CD4-positive, CD25-positive, alpha-beta regulatory T cell (primary cell): Measurements from ENCODE around the gene COL19A1. TPM values are rescaled to one million over a fixed set of nuclear protein-coding genes. Genes with fewer than 3 reads are reported as not detected.

Experiments
- ATAC-seq, 2 donors: fragments of 150-1000 bp; cut with Tn5 transposase; one replicate each; pipeline ENCODE4 v1.10.0; 2021; ENCODE audit warnings: low read depth in 2 of 2, moderate number of reproducible peaks in 2 of 2, moderate library complexity in 1 of 2
- DNase-seq, 3 donors: peaks; one replicate each; pipeline versions ENCODE4 v3.0.0 to v3.0.0-alpha.2; 2012 to 2022; ENCODE audit warnings: mixed read lengths in 1 of 3
- H3K27ac ChIP-seq: one replicate; pipeline ENCODE4 v1.7.0; 2013; ENCODE audit warnings: mild to moderate bottlenecking, low read length; ENCODE audit not compliant: insufficient read depth, poor library complexity, severe bottlenecking
- H3K27me3 ChIP-seq: one replicate; pipeline ENCODE4 v1.7.0; 2013; ENCODE audit warnings: low read length; ENCODE audit not compliant: control insufficient read depth, insufficient read depth
- H3K36me3 ChIP-seq: one replicate; pipeline ENCODE4 v1.7.0; 2013; ENCODE audit warnings: mild to moderate bottlenecking, low read length, moderate library complexity; ENCODE audit not compliant: control insufficient read depth, insufficient read depth
- H3K4me1 ChIP-seq: 2 replicates; pipeline ENCODE4 v1.7.0; 2013; ENCODE audit warnings: mild to moderate bottlenecking, low read length; ENCODE audit not compliant: insufficient read depth, control insufficient read depth, poor library complexity, severe bottlenecking
- H3K4me3 ChIP-seq: one replicate; pipeline ENCODE4 v1.7.0; 2013; ENCODE audit warnings: low read depth, mild to moderate bottlenecking, low read length, moderate library complexity
- H3K9me3 ChIP-seq, 2 experiments: 1 replicate in 1 of 2; 2 replicates in 1 of 2; pipeline ENCODE4 v1.7.0; 2013; ENCODE audit warnings: low read length in 2 of 2, mild to moderate bottlenecking in 1 of 2, moderate library complexity in 1 of 2; ENCODE audit not compliant: control insufficient read depth in 2 of 2
- H3K27ac Mint-ChIP-seq, 3 donors: one replicate each; pipeline ENCODE4 v1.8.0; 2020 to 2022; ENCODE audit warnings: mild to moderate bottlenecking in 3 of 3, mixed read lengths in 3 of 3, moderate library complexity in 2 of 3
- H3K27me3 Mint-ChIP-seq: one replicate; pipeline ENCODE4 v1.8.0; 2022; ENCODE audit warnings: mild to moderate bottlenecking, mixed read lengths
- H3K36me3 Mint-ChIP-seq: one replicate; pipeline ENCODE4 v1.8.0; 2020; ENCODE audit warnings: mixed read lengths
- H3K4me1 Mint-ChIP-seq, 4 donors: one replicate each; pipeline ENCODE4 v1.8.0; 2020 to 2022; ENCODE audit warnings: mixed read lengths in 4 of 4, mild to moderate bottlenecking in 1 of 4
- H3K4me3 Mint-ChIP-seq, 4 donors: one replicate each; pipeline ENCODE4 v1.8.0; 2020 to 2022; ENCODE audit warnings: mild to moderate bottlenecking in 4 of 4, mixed read lengths in 4 of 4, moderate library complexity in 3 of 4
- H3K9me3 Mint-ChIP-seq, 7 donors: one replicate each; pipeline ENCODE4 v1.8.0; 2020 to 2022; ENCODE audit warnings: mixed read lengths in 7 of 7, mild to moderate bottlenecking in 3 of 7, moderate library complexity in 2 of 7
- polyA plus RNA-seq, 4 donors: library from polyadenylated mRNA; unstranded; fragments of 300-500 nt; fragmentation: Illumina TruSeq; gene quantifications; one replicate each; pipeline ENCODE4 v1.2.3, GENCODE V29; 2021
- total RNA-seq: library from RNA; stranded (reverse); gene quantifications from one replicate; pipeline ENCODE4 v1.2.3, GENCODE V29; 2022

The COL19A1 gene
- total and polyA plus RNA-seq, 5 donors from 2014 or later, result 0.17 TPM; not detected in 4

GRCh38 chr6:69974193-69974592, 107.8 kb downstream of the COL19A1 start:
- Histone ChIP-seq H3K9me3 (no peaks in the 10 kb centered on the region), H3K27me3 (no peaks in the 10 kb centered on the region), H3K27ac (no peak overlapping the region), H3K4me3 (no peak overlapping the region), H3K36me3 (no peaks in the 10 kb centered on the region), H3K4me1 (no peaks in the 10 kb centered on the region)
- peaks cover 4% of the 10 kb centered on the region for H3K27me3 Mint-ChIP-seq
- ATAC-seq (no peak), DNase-seq (no peak)
- H3K4me1 Mint-ChIP-seq, result no peaks in the 10 kb centered on the region
- no peaks in the 10 kb centered on the region for H3K36me3 Mint-ChIP-seq
- peaks cover 0 to 1% (median 0%) of the 10 kb centered on the region in 7 donors for H3K9me3 Mint-ChIP-seq
- no peak overlapping the region for H3K27ac Mint-ChIP-seq
- no peak overlapping the region for H3K4me3 Mint-ChIP-seq

- Histone ChIP-seq H3K4me1 (no peaks in the 10 kb centered on the region), H3K27me3 (no peaks in the 10 kb centered on the region), H3K27ac (no peak overlapping the region), H3K9me3 (no peaks in the 10 kb centered on the region), H3K36me3 (no peaks in the 10 kb centered on the region), H3K4me3 (no peak overlapping the region)
- Mint-ChIP-seq H3K4me1 (no peaks in the 10 kb centered on the region), H3K27ac (no peak overlapping the region), H3K9me3 (peaks cover 0 to under 1% (median 0%) of the 10 kb centered on the region in 7 donors), H3K4me3 (no peak overlapping the region), H3K36me3 (no peaks in the 10 kb centered on the region), H3K27me3 (peaks cover 4% of the 10 kb centered on the region)
- no peak for ATAC-seq
- no peak for DNase-seq
Observed at GRCh38 chr6:69976591-69977090, 110.3 kb downstream of the COL19A1 start.

GRCh38 chr6:69980624-69981023, 114.3 kb downstream of the COL19A1 start:
- Histone ChIP-seq H3K9me3 (no peaks in the 10 kb centered on the region), H3K27ac (no peak overlapping the region), H3K36me3 (no peaks in the 10 kb centered on the region), H3K4me3 (no peak overlapping the region), H3K4me1 (no peaks in the 10 kb centered on the region), H3K27me3 (no peaks in the 10 kb centered on the region)
- Mint-ChIP-seq H3K4me1 (no peaks in the 10 kb centered on the region), H3K27ac (no peak overlapping the region), H3K27me3 (no peaks in the 10 kb centered on the region), H3K4me3 (no peak overlapping the region), H3K9me3 (no peaks in the 10 kb centered on the region), H3K36me3 (no peaks in the 10 kb centered on the region)
- DNase-seq, result no peak
- no peak for ATAC-seq

- no peak overlapping the region for H3K4me3 ChIP-seq
- H3K36me3 Mint-ChIP-seq, result no peaks in the 10 kb centered on the region
- ATAC-seq (no peak), DNase-seq (no peak)
- H3K27me3 Mint-ChIP-seq, result no peaks in the 10 kb centered on the region
- H3K4me1 ChIP-seq, result no peaks in the 10 kb centered on the region
- no peaks in the 10 kb centered on the region for H3K9me3 Mint-ChIP-seq
- H3K27ac ChIP-seq, result no peak overlapping the region
- H3K36me3 ChIP-seq, result no peaks in the 10 kb centered on the region
- H3K4me1 Mint-ChIP-seq, result no peaks in the 10 kb centered on the region
- no peak overlapping the region for H3K27ac Mint-ChIP-seq
- no peaks in the 10 kb centered on the region for H3K9me3 ChIP-seq
- H3K4me3 Mint-ChIP-seq, result no peak overlapping the region
- no peaks in the 10 kb centered on the region for H3K27me3 ChIP-seq
Observed at GRCh38 chr6:69984506-69984905, 118.2 kb downstream of the COL19A1 start.

GRCh38 chr6:69985180-69985579, 118.8 kb downstream of the COL19A1 start:
- DNase-seq, result peak in 1 of 3 donors; percentile 7
- no peak overlapping the region for H3K4me3 Mint-ChIP-seq
- H3K4me3 ChIP-seq, result no peak overlapping the region
- no peak for ATAC-seq
- no peaks in the 10 kb centered on the region for H3K27me3 Mint-ChIP-seq
- no peaks in the 10 kb centered on the region for H3K9me3 Mint-ChIP-seq
- H3K27ac ChIP-seq, result no peak overlapping the region
- H3K9me3 ChIP-seq, result no peaks in the 10 kb centered on the region
- no peaks in the 10 kb centered on the region for H3K27me3 ChIP-seq
- no peaks in the 10 kb centered on the region for H3K4me1 Mint-ChIP-seq
- no peak overlapping the region for H3K27ac Mint-ChIP-seq
- no peaks in the 10 kb centered on the region for H3K36me3 Mint-ChIP-seq
- no peaks in the 10 kb centered on the region for H3K4me1 ChIP-seq
- H3K36me3 ChIP-seq, result no peaks in the 10 kb centered on the region

GRCh38 chr6:69987550-69987949, 121.2 kb downstream of the COL19A1 start:
- ATAC-seq (no peak), DNase-seq (no peak)
- Histone ChIP-seq H3K27ac (no peak overlapping the region), H3K9me3 (no peaks in the 10 kb centered on the region), H3K4me3 (no peak overlapping the region), H3K36me3 (no peaks in the 10 kb centered on the region), H3K4me1 (no peaks in the 10 kb centered on the region), H3K27me3 (peaks cover 2% of the 10 kb centered on the region)
- Mint-ChIP-seq H3K36me3 (no peaks in the 10 kb centered on the region), H3K27ac (no peak overlapping the region), H3K9me3 (peaks cover 0 to 2% (median 0%) of the 10 kb centered on the region in 7 donors), H3K4me1 (no peaks in the 10 kb centered on the region), H3K27me3 (no peaks in the 10 kb centered on the region), H3K4me3 (no peak overlapping the region)

- DNase-seq (peak in 1 of 3 donors; percentile 0), ATAC-seq (no peak)
- no peak overlapping the region for H3K4me3 Mint-ChIP-seq
- Histone ChIP-seq H3K4me1 (no peaks in the 10 kb centered on the region), H3K27ac (no peak overlapping the region), H3K4me3 (no peak overlapping the region), H3K27me3 (peaks cover 2% of the 10 kb centered on the region), H3K36me3 (no peaks in the 10 kb centered on the region), H3K9me3 (no peaks in the 10 kb centered on the region)
- no peaks in the 10 kb centered on the region for H3K36me3 Mint-ChIP-seq
- H3K27ac Mint-ChIP-seq, result no peak overlapping the region
- H3K4me1 Mint-ChIP-seq, result no peaks in the 10 kb centered on the region
- H3K27me3 Mint-ChIP-seq, result no peaks in the 10 kb centered on the region
- H3K9me3 Mint-ChIP-seq, result peaks cover 0 to 2% (median 0%) of the 10 kb centered on the region in 7 donors
Observed at GRCh38 chr6:69988458-69989126, 122.2 kb downstream of the COL19A1 start.

- H3K4me1 ChIP-seq, result no peaks in the 10 kb centered on the region
- no peak overlapping the region for H3K27ac ChIP-seq
- H3K27ac Mint-ChIP-seq, result peak overlapping the region in 1 of 3 donors; percentile 30
- H3K4me3 ChIP-seq, result no peak overlapping the region
- no peak for DNase-seq
- H3K27me3 Mint-ChIP-seq, result no peaks in the 10 kb centered on the region
- peaks cover 0 to 2% (median 0%) of the 10 kb centered on the region in 7 donors for H3K9me3 Mint-ChIP-seq
- peaks cover 2% of the 10 kb centered on the region for H3K27me3 ChIP-seq
- no peaks in the 10 kb centered on the region for H3K9me3 ChIP-seq
- H3K4me1 Mint-ChIP-seq, result no peaks in the 10 kb centered on the region
- H3K36me3 Mint-ChIP-seq, result no peaks in the 10 kb centered on the region
- no peak for ATAC-seq
- no peaks in the 10 kb centered on the region for H3K36me3 ChIP-seq
- no peak overlapping the region for H3K4me3 Mint-ChIP-seq
Observed at GRCh38 chr6:69994251-69994650, 127.9 kb downstream of the COL19A1 start.
